ENCODE measurements around the gene ATG16L1.

ATG16L1 gene

GRCh38 chr2:233210281-233210680, 41.2 kb upstream of the ATG16L1 start:
- no peaks in the 10 kb centered on the region for H3K9me3 ChIP-seq (ENCODE audit: control insufficient read depth, insufficient read depth, low read depth, low read length)
- no peaks in the 10 kb centered on the region for H3K4me1 ChIP-seq (ENCODE audit: control insufficient read depth, insufficient read depth, low read length)
- no peak overlapping the region for H3K27ac ChIP-seq (ENCODE audit: extremely low read depth, low read depth, low read length)
- H3K36me3 ChIP-seq (ENCODE audit: control insufficient read depth in 2 of 2, insufficient read depth in 1 of 2, low read length in 2 of 2), result no peaks in the 10 kb centered on the region
- no peak overlapping the region for H3K4me3 ChIP-seq (ENCODE audit: low read depth, low read length)
- CTCF ChIA-PET, result interaction anchor here (0.6 to 1.5 kb wide), 6 partner anchors 8 to 156 kb away, joined by 3 to 5 read pairs (median 4); no protein-coding TSS in a partner anchor
- TF ChIP-seq ZNF830 (tag by site-specific recombination; IDR thresholded peaks at IDR 0.05; ENCODE audit: low read depth) (no peak), ZNF664 (tag by site-specific recombination; IDR thresholded peaks at IDR 0.05) (no peak), ZNF610 (tag by site-specific recombination; IDR thresholded peaks at IDR 0.05; ENCODE audit: borderline replicate concordance) (no peak), ZNF776 (tag by site-specific recombination; IDR thresholded peaks at IDR 0.05; ENCODE audit: borderline replicate concordance) (no peak), SP3 (tag by site-specific recombination; IDR thresholded peaks at IDR 0.05) (no peak), ZNF670 (tag by site-specific recombination; IDR thresholded peaks at IDR 0.05; ENCODE audit: low read depth) (no peak), ZNF629 (tag by site-specific recombination; IDR thresholded peaks at IDR 0.05) (no peak), ZIC2 (tag by site-specific recombination; IDR thresholded peaks at IDR 0.05) (no peak), TSHZ1 (tag by site-specific recombination; IDR thresholded peaks at IDR 0.05; ENCODE audit: borderline replicate concordance) (no peak), ZNF184 (tag by site-specific recombination; IDR thresholded peaks at IDR 0.05) (no peak)
- POLR2A ChIA-PET, result interaction anchor here (1.1 kb wide), 1 partner anchor 52 kb away, joined by 3 read pairs; no protein-coding TSS in a partner anchor

- Histone ChIP-seq H3K27ac (ENCODE audit: extremely low read depth, low read depth, low read length) (no peak overlapping the region), H3K36me3 (ENCODE audit: control insufficient read depth in 2 of 2, insufficient read depth in 1 of 2, low read length in 2 of 2) (no peaks in the 10 kb centered on the region), H3K4me3 (ENCODE audit: low read depth, low read length) (no peak overlapping the region), H3K4me1 (ENCODE audit: control insufficient read depth, insufficient read depth, low read length) (no peaks in the 10 kb centered on the region), H3K9me3 (ENCODE audit: control insufficient read depth, insufficient read depth, low read depth, low read length) (no peaks in the 10 kb centered on the region)
- POLR2A ChIA-PET, result no interaction called here
- CTCF ChIA-PET, result interaction anchor here (1.2 kb wide), 1 partner anchor 156 kb away, joined by 4 read pairs; no protein-coding TSS in a partner anchor
- TF ChIP-seq ZNF146 (tag by site-specific recombination; IDR thresholded peaks at IDR 0.05) (no peak), PATZ1 (tag by site-specific recombination; IDR thresholded peaks at IDR 0.05) (no peak), ZNF449 (tag by site-specific recombination; IDR thresholded peaks at IDR 0.05) (no peak), ZNF555 (tag by site-specific recombination; conservative IDR thresholded peaks at IDR 0.05) (no peak)
These were observed 40.5 kb upstream of the ATG16L1 start for GRCh38 chr2:233210843-233211547.

GRCh38 chr2:233211548-233211895, 40.0 kb upstream of the ATG16L1 start:
- ChIA-PET POLR2A (no interaction called here), CTCF (no interaction called here)
- no peaks in the 10 kb centered on the region for H3K9me3 ChIP-seq (ENCODE audit: control insufficient read depth, insufficient read depth, low read depth, low read length)
- H3K27ac ChIP-seq (ENCODE audit: extremely low read depth, low read depth, low read length), result no peak overlapping the region
- TF ChIP-seq PRDM10 (tag by site-specific recombination; IDR thresholded peaks at IDR 0.05) (no peak), PRDM1 (tag by site-specific recombination; IDR thresholded peaks at IDR 0.05) (no peak)
- H3K4me1 ChIP-seq (ENCODE audit: control insufficient read depth, insufficient read depth, low read length), result no peaks in the 10 kb centered on the region
- H3K36me3 ChIP-seq (ENCODE audit: control insufficient read depth in 2 of 2, insufficient read depth in 1 of 2, low read length in 2 of 2), result no peaks in the 10 kb centered on the region
- no peak overlapping the region for H3K4me3 ChIP-seq (ENCODE audit: low read depth, low read length)

Data from HEK293 (cell line).